Liver (tissue), 9 donors: ENCODE measurements around the gene ELP4. TPM values are rescaled to one million over a fixed set of nuclear protein-coding genes. Genes with fewer than 3 reads are reported as not detected.

Experiments
- DNase-seq: peaks from one replicate; pipeline ENCODE4 v3.0.0-alpha.2; 2017; ENCODE audit warnings: low spot score
- H3K27ac ChIP-seq, 2 donors: one replicate each; pipeline ENCODE4 v1.7.0; 2013; ENCODE audit warnings: inconsistent platforms in 2 of 2, low read length in 2 of 2, control low read depth in 1 of 2, low read depth in 1 of 2, mild to moderate bottlenecking in 1 of 2
- H3K27me3 ChIP-seq, 4 donors: one replicate each; pipeline versions ENCODE4 v1.6.1 to v1.7.0; 2013; ENCODE audit warnings: low read length in 3 of 4, inconsistent platforms in 1 of 4, mild to moderate bottlenecking in 1 of 4, moderate library complexity in 1 of 4; ENCODE audit not compliant: control insufficient read depth in 4 of 4, insufficient read depth in 4 of 4
- H3K36me3 ChIP-seq, 4 donors: one replicate each; pipeline versions ENCODE4 v1.6.1 to v1.7.0; 2013; ENCODE audit warnings: low read length in 3 of 4, mild to moderate bottlenecking in 3 of 4, low read depth in 1 of 4, moderate library complexity in 1 of 4; ENCODE audit not compliant: control insufficient read depth in 4 of 4, insufficient read depth in 3 of 4
- H3K4me1 ChIP-seq, 4 donors: one replicate each; pipeline versions ENCODE4 v1.6.1 to v1.7.0; 2013; ENCODE audit warnings: low read length in 3 of 4, mild to moderate bottlenecking in 3 of 4, moderate library complexity in 1 of 4; ENCODE audit not compliant: control insufficient read depth in 4 of 4, insufficient read depth in 4 of 4
- H3K4me3 ChIP-seq, 3 donors: one replicate each; pipeline versions ENCODE4 v1.6.1 to v1.7.0; 2013; ENCODE audit warnings: low read length in 3 of 3, control low read depth in 1 of 3, low read depth in 1 of 3, mild to moderate bottlenecking in 1 of 3
- H3K9ac ChIP-seq, 2 donors: one replicate each; pipeline ENCODE4 v1.7.0; 2013; ENCODE audit warnings: low read length in 2 of 2, mild to moderate bottlenecking in 2 of 2, moderate library complexity in 2 of 2, control low read depth in 1 of 2, low read depth in 1 of 2
- H3K9me3 ChIP-seq, 4 donors: one replicate each; pipeline versions ENCODE4 v1.6.1 to v1.7.0; 2013; ENCODE audit warnings: low read length in 3 of 4; ENCODE audit not compliant: control insufficient read depth in 4 of 4
- EGR1 ChIP-seq, 2 donors: IDR thresholded peaks; 2 replicates each; pipeline ENCODE4 v1.6.1; 2016 to 2018; ENCODE audit warnings: antibody characterized with exemption in 2 of 2, low read depth in 2 of 2
- FOXA1 ChIP-seq: IDR thresholded peaks from 2 replicates; pipeline ENCODE4 v1.6.1; 2016; ENCODE audit warnings: antibody characterized with exemption
- FOXA2 ChIP-seq: IDR thresholded peaks from 2 replicates; pipeline ENCODE4 v1.6.1; 2016; ENCODE audit warnings: antibody characterized with exemption
- GABPA ChIP-seq, 2 donors: IDR thresholded peaks in 1 of 2; conservative IDR thresholded peaks in 1 of 2; 2 replicates each; pipeline ENCODE4 v1.6.1; 2016; ENCODE audit warnings: antibody characterized with exemption in 2 of 2, mild to moderate bottlenecking in 1 of 2, moderate library complexity in 1 of 2
- HNF4A ChIP-seq, 2 donors: conservative IDR thresholded peaks; 2 replicates each; pipeline ENCODE4 v1.6.1; 2016; ENCODE audit warnings: antibody characterized with exemption in 2 of 2, mild to moderate bottlenecking in 2 of 2
- HNF4G ChIP-seq: IDR thresholded peaks from 2 replicates; pipeline ENCODE4 v1.6.1; 2016; ENCODE audit warnings: antibody characterized with exemption
- JUND ChIP-seq, 2 donors: IDR thresholded peaks; 2 replicates each; pipeline ENCODE4 v1.6.1; 2016; ENCODE audit warnings: antibody characterized with exemption in 2 of 2
- MAX ChIP-seq: IDR thresholded peaks from 2 replicates; pipeline ENCODE4 v1.6.1; 2016; ENCODE audit warnings: antibody characterized with exemption
- NR2F2 ChIP-seq: IDR thresholded peaks from 2 replicates; pipeline ENCODE4 v1.6.1; 2016; ENCODE audit warnings: antibody characterized with exemption
- RAD21 ChIP-seq, 2 donors: IDR thresholded peaks; 2 replicates each; pipeline ENCODE4 v1.6.1; 2016; ENCODE audit warnings: antibody characterized with exemption in 2 of 2, mild to moderate bottlenecking in 2 of 2
- REST ChIP-seq: IDR thresholded peaks from 2 replicates; pipeline ENCODE4 v1.6.1; 2016; ENCODE audit warnings: antibody characterized with exemption, mild to moderate bottlenecking
- RXRA ChIP-seq, 2 donors: IDR thresholded peaks; 2 replicates each; pipeline ENCODE4 v1.6.1; 2017 to 2018; ENCODE audit warnings: antibody characterized with exemption in 2 of 2, mild to moderate bottlenecking in 1 of 2
- SP1 ChIP-seq: IDR thresholded peaks from 2 replicates; pipeline ENCODE4 v1.6.1; 2018; ENCODE audit warnings: antibody characterized with exemption, mild to moderate bottlenecking
- TAF1 ChIP-seq: conservative IDR thresholded peaks from 2 replicates; pipeline ENCODE4 v1.6.1; 2016; ENCODE audit warnings: antibody characterized with exemption, mild to moderate bottlenecking
- YY1 ChIP-seq: IDR thresholded peaks from 2 replicates; pipeline ENCODE4 v1.6.1; 2016; ENCODE audit warnings: antibody characterized with exemption, mild to moderate bottlenecking
- WGBS: extraction: QIAGEN DNeasy Blood & Tissue Kit; methylation state at CpG from one replicate; pipeline ENCODE4 v1.1.7; 2013; 5-methylcytosine and 5-hydroxymethylcytosine counted together
- polyA plus RNA-seq, 2 donors: library from polyadenylated mRNA; stranded (reverse) in 1 of 2; unstranded in 1 of 2; fragments of 200-250 nt in 1 of 2; fragments of >200 nt in 1 of 2; fragmentation: Nextera tagmentation in 1 of 2; extraction: Ambion mirVana in 1 of 2; gene quantifications; one replicate each; pipeline versions ENCODE4 v1.2.1 to v1.2.3, GENCODE V29; 2013 to 2015
- total RNA-seq, 2 donors: library from RNA; depleted of rRNA; stranded (reverse); fragments of >200 nt; gene quantifications; one replicate each; pipeline ENCODE4 v1.2.3, GENCODE V29; 2014
- TF ChIP-seq, protein P1 (sequence below): IDR thresholded peaks from 2 replicates; pipeline ENCODE4 v1.6.1; 2016; ENCODE audit warnings: antibody characterized with exemption
- TF ChIP-seq, protein P2 (sequence below): IDR thresholded peaks from 2 replicates; pipeline ENCODE4 v1.6.1; 2016; ENCODE audit warnings: antibody characterized with exemption
- TF ChIP-seq, protein P3 (sequence below): fragments of 150-350 bp; IDR thresholded peaks from 2 replicates; pipeline ENCODE4 v1.5.1; 2017; ENCODE audit warnings: improper control_type of control experiment, low read depth, low read length; ENCODE audit not compliant: missing input control
- donor health status: healthy.
- donor health status: healthy.
- donor health status: healthy.
- donor health status: healthy.
- donor health status: healthy.

ELP4 gene
- total and polyA plus RNA-seq, 4 donors: 6.0 to 18.8 (median 12.5) TPM

- TF ChIP-seq SP1 (no peak), FOXA1 (no peak), MAX (no peak), FOXA2 (no peak), REST (no peak), RAD21 (IDR thresholded peaks at IDR 0.05) (no peak), GABPA (IDR thresholded peaks at IDR 0.05 in 1 of 2, conservative IDR thresholded peaks at IDR 0.05 in 1 of 2) (no peak), YY1 (no peak), EGR1 (IDR thresholded peaks at IDR 0.05; ENCODE audit: low read depth in 2 of 2) (no peak), HNF4G (no peak), TAF1 (no peak), HNF4A (conservative IDR thresholded peaks at IDR 0.05) (no peak), NR2F2 (no peak), RXRA (IDR thresholded peaks at IDR 0.05) (no peak)
- TF ChIP-seq, protein P1, sequence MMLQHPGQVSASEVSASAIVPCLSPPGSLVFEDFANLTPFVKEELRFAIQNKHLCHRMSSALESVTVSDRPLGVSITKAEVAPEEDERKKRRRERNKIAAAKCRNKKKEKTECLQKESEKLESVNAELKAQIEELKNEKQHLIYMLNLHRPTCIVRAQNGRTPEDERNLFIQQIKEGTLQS: no peak
- TF ChIP-seq, protein P2, sequence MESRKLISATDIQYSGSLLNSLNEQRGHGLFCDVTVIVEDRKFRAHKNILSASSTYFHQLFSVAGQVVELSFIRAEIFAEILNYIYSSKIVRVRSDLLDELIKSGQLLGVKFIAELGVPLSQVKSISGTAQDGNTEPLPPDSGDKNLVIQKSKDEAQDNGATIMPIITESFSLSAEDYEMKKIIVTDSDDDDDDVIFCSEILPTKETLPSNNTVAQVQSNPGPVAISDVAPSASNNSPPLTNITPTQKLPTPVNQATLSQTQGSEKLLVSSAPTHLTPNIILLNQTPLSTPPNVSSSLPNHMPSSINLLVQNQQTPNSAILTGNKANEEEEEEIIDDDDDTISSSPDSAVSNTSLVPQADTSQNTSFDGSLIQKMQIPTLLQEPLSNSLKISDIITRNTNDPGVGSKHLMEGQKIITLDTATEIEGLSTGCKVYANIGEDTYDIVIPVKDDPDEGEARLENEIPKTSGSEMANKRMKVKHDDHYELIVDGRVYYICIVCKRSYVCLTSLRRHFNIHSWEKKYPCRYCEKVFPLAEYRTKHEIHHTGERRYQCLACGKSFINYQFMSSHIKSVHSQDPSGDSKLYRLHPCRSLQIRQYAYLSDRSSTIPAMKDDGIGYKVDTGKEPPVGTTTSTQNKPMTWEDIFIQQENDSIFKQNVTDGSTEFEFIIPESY: no peak
- TF ChIP-seq, protein P3, sequence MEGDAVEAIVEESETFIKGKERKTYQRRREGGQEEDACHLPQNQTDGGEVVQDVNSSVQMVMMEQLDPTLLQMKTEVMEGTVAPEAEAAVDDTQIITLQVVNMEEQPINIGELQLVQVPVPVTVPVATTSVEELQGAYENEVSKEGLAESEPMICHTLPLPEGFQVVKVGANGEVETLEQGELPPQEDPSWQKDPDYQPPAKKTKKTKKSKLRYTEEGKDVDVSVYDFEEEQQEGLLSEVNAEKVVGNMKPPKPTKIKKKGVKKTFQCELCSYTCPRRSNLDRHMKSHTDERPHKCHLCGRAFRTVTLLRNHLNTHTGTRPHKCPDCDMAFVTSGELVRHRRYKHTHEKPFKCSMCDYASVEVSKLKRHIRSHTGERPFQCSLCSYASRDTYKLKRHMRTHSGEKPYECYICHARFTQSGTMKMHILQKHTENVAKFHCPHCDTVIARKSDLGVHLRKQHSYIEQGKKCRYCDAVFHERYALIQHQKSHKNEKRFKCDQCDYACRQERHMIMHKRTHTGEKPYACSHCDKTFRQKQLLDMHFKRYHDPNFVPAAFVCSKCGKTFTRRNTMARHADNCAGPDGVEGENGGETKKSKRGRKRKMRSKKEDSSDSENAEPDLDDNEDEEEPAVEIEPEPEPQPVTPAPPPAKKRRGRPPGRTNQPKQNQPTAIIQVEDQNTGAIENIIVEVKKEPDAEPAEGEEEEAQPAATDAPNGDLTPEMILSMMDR: no peak
- no peak overlapping the region for H3K27ac ChIP-seq
Measured at GRCh38 chr11:31656051-31656450, 146.5 kb downstream of the ELP4 start.

DNA sequence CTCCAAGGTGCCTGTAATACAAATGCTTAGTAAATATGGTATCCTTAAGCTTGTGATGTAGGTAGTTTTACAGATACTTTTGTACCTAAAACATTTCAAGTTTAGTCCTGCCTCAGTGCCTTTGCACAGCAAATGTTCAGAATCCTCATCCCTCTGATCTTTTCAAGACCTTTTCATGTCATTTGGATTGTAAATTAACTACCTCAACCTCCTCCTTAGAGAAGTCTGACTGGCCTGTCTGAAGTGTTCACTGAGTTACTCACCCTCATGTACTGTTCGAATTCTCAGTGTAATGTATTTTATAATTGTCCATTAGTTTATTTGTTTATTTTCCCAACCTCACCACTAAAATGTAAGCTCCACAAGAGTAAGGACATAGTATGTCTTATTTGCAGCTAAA, 147.5 kb downstream of the ELP4 start:
- 95% methylated on average over 1 of the region's 1 CpG for WGBS
- no peaks in the 10 kb centered on the region for H3K27me3 ChIP-seq
- H3K36me3 ChIP-seq: no peaks in the 10 kb centered on the region
- H3K27ac ChIP-seq: no peak overlapping the region
- DNase-seq: no peak
- H3K4me1 ChIP-seq: no peaks in the 10 kb centered on the region
- no peak overlapping the region for H3K9ac ChIP-seq
- no peak overlapping the region for H3K4me3 ChIP-seq
- no peaks in the 10 kb centered on the region for H3K9me3 ChIP-seq
- TF ChIP-seq JUND (IDR thresholded peaks at IDR 0.05) (no peak), FOXA2 (no peak), REST (no peak)
- TF ChIP-seq, protein P2: no peak

More at GRCh38 chr11:31656051-31656450, 146.5 kb downstream of the ELP4 start:
- no peak overlapping the region for H3K4me3 ChIP-seq
- DNase-seq: no peak
- no peak overlapping the region for H3K9ac ChIP-seq
- H3K27me3 ChIP-seq: no peaks in the 10 kb centered on the region
- 95% methylated on average over 1 of the region's 1 CpG for WGBS
- no peaks in the 10 kb centered on the region for H3K36me3 ChIP-seq
- H3K4me1 ChIP-seq: no peaks in the 10 kb centered on the region
- no peaks in the 10 kb centered on the region for H3K9me3 ChIP-seq
